GM12891 (cell line): ENCODE results near the gene STOX2.

ENCODE experiments used
- DNase-seq: peaks from one replicate; pipeline ENCODE4 v3.0.0; 2011; ENCODE audit warnings: low spot score; ENCODE audit not compliant: insufficient read length
- FAIRE-seq: peaks from 2 replicates; lab custom pipeline; 2011; peaks lifted over from hg19 to GRCh38; lab: Jason Lieb, UNC
- PAX5 ChIP-seq: IDR thresholded peaks from 2 replicates; pipeline ENCODE4 v1.6.1; 2011; ENCODE audit warnings: low read length, moderate library complexity, mild to moderate bottlenecking; ENCODE audit not compliant: insufficient read depth, severe bottlenecking
- POLR2A ChIP-seq: IDR thresholded peaks from 2 replicates; pipeline ENCODE4 v1.6.1; 2011; ENCODE audit warnings: low read depth, low read length, control low read depth
- POLR2AphosphoS5 ChIP-seq: IDR thresholded peaks from 2 replicates; pipeline ENCODE4 v1.6.1; 2011; ENCODE audit warnings: low read depth, low read length, control low read depth
- POU2F2 ChIP-seq: IDR thresholded peaks from 2 replicates; pipeline ENCODE4 v1.6.1; 2011; ENCODE audit warnings: low read depth, mild to moderate bottlenecking, control low read depth, low read length, moderate library complexity
- SPI1 ChIP-seq: IDR thresholded peaks from 2 replicates; pipeline ENCODE4 v1.6.1; 2011; ENCODE audit warnings: low read depth, low read length, control low read depth
- TAF1 ChIP-seq: IDR thresholded peaks from 2 replicates; pipeline ENCODE4 v1.6.1; 2011; ENCODE audit warnings: low read depth, low read length, control low read depth

Gene STOX2

DNA sequence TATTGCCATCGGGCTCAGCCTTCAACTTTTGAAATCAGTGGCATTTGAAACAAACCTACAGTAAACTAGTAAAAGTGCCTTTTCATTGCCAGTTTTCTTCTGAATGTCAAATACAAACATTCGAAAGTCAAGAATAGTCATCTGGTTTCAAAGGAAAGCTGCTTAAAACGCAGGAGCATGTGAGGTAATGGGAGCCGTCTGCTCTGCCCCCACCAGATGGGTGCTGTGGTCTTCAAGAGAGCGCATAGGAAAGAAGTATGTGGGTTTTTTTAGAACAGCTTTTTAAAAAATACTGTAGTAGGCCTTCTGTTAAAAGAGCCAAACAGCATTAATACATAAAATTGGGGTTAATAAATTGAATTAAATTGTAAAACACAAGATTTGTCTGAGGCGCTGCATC lies 88.6 kb downstream of the STOX2 start:
- DNase-seq (no peak), FAIRE-seq (no peak)
- TF ChIP-seq POLR2AphosphoS5 (no peak), PAX5 (no peak), TAF1 (no peak)

DNA sequence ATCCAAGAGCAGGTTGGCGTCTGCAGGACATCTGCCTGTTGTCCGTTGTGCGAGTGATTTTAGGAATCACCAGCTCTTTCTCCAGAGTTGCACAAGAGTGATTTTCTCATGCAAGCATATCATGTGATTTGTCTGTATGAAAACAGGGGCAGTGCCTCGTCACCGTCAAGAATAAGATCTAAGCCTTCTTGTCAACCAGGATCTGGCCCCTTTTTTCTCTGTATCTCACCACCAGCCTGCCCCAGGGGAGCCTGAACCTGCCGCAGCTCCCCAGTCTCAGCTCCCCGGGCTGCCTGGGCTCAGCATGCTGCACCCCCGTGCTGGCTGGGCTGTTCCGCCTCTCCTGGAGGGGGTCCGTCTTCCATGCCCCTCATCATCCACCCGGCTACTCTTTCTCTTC lies 90.5 kb downstream of the STOX2 start:
- FAIRE-seq (no peak), DNase-seq (no peak)
- no peak for TF ChIP-seq POU2F2
- no peak for TF ChIP-seq TAF1
- no peak for TF ChIP-seq POLR2AphosphoS5
- TF ChIP-seq PAX5: no peak
- TF ChIP-seq SPI1: no peak
- no peak for TF ChIP-seq POLR2A

DNA sequence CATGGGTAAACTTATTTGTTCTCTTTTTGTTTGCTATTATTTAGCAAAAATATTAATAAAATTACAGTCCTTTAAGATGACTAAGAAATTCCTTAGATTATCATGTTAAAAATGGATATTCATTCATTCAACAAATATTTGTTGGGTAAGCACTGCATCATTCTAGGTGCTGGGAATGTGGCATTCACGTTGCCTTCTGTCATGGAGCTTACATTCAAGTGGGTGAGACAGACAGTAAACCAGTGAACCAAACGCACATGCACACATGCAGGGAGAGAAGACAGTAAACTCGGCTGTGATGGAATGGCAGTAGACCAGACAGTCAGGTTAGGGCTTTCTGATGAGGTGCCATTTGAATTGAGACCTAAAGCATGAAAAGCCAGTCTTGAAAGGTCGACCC lies 91.8 kb downstream of the STOX2 start:
- TF ChIP-seq POLR2AphosphoS5 (no peak), POLR2A (no peak), SPI1 (no peak), PAX5 (no peak), TAF1 (no peak), POU2F2 (no peak)
- no peak for FAIRE-seq
- no peak for DNase-seq

DNA sequence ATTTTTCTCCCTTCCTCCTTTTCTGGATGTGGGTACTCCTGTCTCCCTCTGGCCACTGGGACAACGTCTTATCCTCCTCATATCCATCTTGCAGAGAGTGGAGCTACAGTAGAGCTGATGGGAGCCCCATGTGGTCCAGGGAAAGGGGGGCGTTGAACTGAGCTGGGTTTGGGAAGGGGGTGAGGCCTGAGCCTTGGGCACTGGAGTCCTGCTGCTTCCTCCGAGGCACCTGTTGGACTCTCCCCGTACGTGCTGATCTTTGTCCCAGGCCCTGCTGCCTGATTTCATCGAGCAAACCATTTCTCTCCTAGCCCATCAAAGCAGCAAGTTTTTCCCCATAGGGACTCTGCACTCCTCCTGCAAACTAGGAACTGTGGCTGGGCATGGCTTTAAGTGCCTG lies 94.3 kb downstream of the STOX2 start:
- no peak for DNase-seq
- FAIRE-seq: no peak
- no peak for TF ChIP-seq POLR2A
- TF ChIP-seq POLR2AphosphoS5: no peak
- TF ChIP-seq TAF1: no peak
- no peak for TF ChIP-seq SPI1
- TF ChIP-seq PAX5: no peak
- no peak for TF ChIP-seq POU2F2

DNA sequence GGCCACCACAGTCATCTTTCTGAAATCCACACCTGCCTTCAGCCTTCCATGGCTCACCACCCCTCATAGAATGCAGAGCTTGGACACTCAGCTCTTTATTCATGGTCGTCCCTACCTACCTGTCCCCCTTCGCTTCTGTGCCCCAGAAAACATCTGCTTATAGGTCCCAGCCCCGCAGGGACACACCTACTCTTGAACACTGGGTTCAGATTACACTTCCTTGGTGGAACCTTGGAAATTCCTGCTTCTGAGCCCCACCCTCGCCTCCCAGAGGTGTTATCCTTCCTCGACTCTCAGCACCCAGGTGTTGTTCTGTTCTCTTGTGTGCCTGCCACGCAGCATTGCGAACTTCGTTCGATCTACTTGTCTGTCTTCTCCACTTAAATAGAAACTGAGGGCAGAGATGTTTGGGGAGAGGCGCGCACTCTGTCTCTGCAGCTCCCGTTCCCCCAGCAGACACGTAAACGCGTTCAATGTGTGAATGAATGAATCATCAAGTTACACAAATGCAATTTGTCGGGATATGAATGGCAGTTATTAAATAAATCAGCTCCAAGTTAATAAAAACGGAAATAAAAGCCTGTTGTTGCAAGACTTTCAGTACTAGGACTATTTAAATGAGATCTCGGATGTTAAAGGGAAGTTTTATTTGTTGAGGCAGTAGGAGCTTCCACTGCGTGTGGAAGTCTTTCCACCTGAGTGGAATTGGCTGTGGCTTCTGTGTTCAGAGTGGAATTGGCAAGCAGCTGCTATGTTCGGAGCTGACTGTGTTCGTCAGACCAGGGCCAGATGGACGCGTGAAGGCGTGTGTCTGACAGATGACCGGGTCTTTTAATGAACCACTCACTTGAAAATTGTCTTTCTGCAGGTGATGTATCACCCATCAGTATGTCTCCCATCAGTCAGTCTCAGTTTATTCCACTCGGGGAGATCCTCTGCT lies 95.6 kb downstream of the STOX2 start:
- FAIRE-seq: no peak

DNA sequence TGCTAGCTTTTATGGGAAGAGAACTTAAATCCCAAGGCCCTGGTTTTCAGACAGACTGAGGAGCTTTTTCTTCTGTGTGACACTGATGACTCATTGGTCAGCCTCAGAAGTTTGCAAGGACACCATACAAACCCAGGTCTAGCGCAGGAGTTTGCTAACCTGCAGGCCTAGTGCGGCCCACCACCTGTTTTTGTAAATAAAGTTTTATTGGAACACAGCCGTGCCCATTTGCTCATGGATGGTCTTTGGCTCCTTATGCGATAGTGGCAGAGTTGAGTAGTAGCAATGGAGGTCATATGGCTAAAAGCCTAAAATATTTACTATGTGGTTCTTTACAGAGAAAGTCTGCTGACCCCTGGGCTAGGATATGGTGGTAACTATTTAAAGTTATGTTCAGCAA lies 98.3 kb downstream of the STOX2 start:
- no peak for DNase-seq
- no peak for TF ChIP-seq PAX5
- TF ChIP-seq POLR2A: no peak
- TF ChIP-seq POU2F2: no peak
- no peak for TF ChIP-seq TAF1
- no peak for TF ChIP-seq SPI1
- TF ChIP-seq POLR2AphosphoS5: no peak
- no peak for FAIRE-seq

More for the DNA sequence above, 95.6 kb downstream of the STOX2 start:
- DNase-seq: no peak
- TF ChIP-seq POU2F2 (no peak), POLR2AphosphoS5 (no peak), SPI1 (no peak), TAF1 (no peak), PAX5 (no peak), POLR2A (no peak)

DNA sequence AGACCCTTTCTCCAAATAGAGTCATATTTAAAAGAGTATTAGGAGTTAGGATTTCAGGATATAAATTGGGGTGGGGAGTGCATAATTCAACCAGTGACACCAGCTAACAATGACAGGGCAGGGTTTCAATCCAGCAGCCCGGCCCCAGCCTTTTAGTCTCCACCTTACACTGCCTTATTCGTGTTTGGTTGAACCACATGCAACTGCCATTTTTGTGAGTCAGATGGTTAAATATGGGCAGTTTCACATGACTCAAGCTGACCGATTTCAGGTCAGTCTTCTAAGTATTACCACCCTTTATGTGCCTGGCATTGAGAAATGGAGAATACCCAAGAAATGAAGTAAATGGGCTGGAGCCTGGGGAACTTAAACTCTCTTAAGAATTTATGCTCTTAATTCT lies 102.8 kb downstream of the STOX2 start:
- TF ChIP-seq POLR2A (no peak), TAF1 (no peak), SPI1 (no peak), POU2F2 (no peak), PAX5 (no peak), POLR2AphosphoS5 (no peak)
- no peak for FAIRE-seq
- no peak for DNase-seq

DNA sequence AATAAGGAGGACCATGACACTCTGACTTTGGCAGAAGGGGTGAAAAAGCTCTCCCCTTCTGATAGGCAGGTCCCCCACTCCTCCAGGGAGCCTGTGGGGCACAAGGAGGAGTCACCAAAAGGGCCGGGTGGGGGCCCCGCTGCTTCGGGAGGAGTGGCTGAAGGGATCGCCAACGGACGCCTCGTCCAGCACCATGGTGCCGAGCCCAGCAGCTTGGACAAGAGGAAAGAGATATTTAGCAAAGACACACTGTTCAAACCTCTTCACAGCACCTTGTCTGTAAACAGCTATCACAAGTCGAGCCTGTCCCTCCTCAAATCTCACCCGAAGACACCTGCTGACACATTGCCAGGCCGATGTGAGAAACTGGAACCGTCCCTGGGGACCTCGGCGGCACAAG lies 105.6 kb downstream of the STOX2 start:
- FAIRE-seq: no peak
- DNase-seq: no peak
- TF ChIP-seq PAX5 (no peak), POLR2A (no peak), POU2F2 (no peak), TAF1 (no peak), POLR2AphosphoS5 (no peak), SPI1 (no peak)

DNA sequence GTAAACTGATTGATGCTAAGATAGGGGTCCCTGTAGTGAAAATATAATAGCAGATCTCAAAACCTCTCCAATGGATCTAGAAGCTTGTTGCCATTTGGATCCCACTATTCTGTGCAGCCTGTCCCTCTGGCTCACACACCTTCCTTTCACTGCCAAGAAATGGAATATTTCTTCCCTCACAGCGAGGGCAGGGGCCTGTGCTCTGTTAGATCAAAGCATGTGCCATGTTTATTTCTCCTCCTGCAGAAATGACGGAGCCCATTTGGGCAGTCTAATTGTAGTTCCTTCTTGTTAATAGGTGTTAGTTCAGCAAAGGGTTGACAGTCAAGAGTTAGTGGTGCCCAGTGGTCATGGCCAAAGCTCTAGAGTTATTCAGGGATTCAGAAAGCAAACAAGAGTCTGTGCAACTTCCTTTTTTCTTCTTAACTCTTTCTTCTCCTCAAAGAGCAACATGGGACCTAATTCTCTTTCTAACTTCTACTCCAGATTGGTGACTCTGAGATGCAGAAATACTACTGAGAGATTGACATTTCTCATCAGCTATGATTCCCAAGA lies 106.8 kb downstream of the STOX2 start:
- FAIRE-seq (no peak), DNase-seq (no peak)
- TF ChIP-seq TAF1: no peak
- TF ChIP-seq POLR2AphosphoS5: no peak
- no peak for TF ChIP-seq SPI1
- no peak for TF ChIP-seq POU2F2
- TF ChIP-seq POLR2A: no peak
- no peak for TF ChIP-seq PAX5

DNA sequence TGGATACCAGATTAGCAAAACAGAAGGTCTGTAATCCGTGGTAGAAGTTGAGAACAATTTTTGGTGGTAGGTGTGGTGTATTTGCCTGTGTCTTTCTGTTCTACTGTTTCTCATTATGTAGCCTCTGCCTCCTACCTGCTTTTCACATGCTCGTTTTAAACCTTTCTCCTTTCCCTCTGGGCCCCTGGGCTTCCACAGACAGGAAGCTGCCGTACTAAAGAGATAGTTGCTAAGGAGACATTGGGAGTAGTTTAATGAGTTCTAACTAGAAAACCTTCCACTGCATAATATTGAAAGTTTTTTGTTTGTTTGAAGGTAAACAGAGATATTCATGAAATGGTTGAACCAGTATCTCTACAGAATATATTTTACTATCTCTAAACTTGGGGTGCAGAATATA lies 107.8 kb downstream of the STOX2 start:
- FAIRE-seq (no peak), DNase-seq (no peak)
- TF ChIP-seq POLR2AphosphoS5 (no peak), POLR2A (no peak), PAX5 (no peak), SPI1 (no peak), TAF1 (no peak), POU2F2 (no peak)
